MM.1S (cell line): Measurements from ENCODE around the gene CRYBA2.

Source experiments
- EZH2 ChIP-seq: fragments of 300-600 bp; sonication (generic); optimal IDR thresholded peaks from 2 replicates; pipeline ENCODE3; 2017; ENCODE audit warnings: low read depth, mild to moderate bottlenecking, antibody characterized with exemption, low read length, mixed read lengths
- TF ChIP-seq, protein P1 (sequence below): fragments of 300-600 bp; sonication (generic); IDR thresholded peaks from 2 replicates; pipeline ENCODE4 v1.5.1; 2016; ENCODE audit warnings: antibody characterized with exemption, low read length, mixed read lengths

DNA sequence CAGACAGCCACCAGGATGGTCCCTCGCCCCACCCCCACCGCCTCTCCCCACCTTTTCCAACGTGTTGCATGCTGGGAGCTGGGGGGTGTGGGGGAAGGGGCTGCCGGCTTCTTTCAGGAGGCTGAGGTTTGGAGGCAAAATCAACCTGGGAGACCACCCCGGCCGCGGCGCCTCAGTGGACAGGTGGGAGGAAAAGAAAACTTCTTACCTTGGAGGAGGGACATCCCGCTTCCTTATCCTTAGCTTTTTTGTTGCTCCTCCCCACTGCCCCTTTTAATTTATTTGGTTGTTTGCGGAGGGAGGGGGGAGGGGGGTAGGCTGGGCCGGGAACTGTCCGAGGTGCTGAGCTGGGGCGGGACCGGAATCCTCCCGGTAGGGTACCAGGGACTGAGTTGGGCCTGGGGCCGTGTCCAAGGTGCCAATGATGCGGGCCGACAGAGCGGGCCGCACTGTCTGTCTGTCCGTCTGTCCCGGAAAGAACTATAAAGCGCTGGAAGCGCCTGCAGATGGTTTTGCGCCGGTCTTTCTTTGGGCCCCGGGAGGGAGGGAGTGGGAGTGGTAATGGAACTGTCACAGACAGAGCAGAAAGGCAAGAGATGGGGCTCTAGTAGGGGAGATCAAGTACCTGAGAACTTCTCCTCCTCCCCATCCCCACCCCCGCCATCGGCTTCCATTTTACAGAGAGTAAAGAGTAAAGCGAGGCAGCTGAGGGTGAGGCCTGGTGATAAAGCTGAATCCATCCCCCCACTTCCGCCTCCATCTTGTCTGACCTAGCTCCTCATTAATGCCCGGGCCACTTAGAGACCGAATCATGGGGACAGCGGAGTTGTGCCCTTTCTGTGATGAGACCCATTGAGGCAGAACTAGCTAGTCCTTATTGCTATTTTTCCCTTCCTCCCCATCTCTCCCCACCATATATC, 31.3 kb downstream of the CRYBA2 start:
- TF ChIP-seq, protein P1, sequence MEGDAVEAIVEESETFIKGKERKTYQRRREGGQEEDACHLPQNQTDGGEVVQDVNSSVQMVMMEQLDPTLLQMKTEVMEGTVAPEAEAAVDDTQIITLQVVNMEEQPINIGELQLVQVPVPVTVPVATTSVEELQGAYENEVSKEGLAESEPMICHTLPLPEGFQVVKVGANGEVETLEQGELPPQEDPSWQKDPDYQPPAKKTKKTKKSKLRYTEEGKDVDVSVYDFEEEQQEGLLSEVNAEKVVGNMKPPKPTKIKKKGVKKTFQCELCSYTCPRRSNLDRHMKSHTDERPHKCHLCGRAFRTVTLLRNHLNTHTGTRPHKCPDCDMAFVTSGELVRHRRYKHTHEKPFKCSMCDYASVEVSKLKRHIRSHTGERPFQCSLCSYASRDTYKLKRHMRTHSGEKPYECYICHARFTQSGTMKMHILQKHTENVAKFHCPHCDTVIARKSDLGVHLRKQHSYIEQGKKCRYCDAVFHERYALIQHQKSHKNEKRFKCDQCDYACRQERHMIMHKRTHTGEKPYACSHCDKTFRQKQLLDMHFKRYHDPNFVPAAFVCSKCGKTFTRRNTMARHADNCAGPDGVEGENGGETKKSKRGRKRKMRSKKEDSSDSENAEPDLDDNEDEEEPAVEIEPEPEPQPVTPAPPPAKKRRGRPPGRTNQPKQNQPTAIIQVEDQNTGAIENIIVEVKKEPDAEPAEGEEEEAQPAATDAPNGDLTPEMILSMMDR = no peak
- no peak for TF ChIP-seq EZH2
